SK-N-SH (cell line): Measurements from ENCODE around the gene PLD2. TPM values are rescaled to one million over a fixed set of nuclear protein-coding genes. Genes with fewer than 3 reads are reported as not detected.

Experiments used
- CTCF ChIA-PET: fragments of 300-600, 350-600 bp; formaldehyde crosslinking; extraction: SDS; loops from one replicate; lab custom pipeline; 2021; lab: Yijun Ruan, JAX
- POLR2A ChIA-PET: fragments of 350-600 bp; sonication (Branson Sonifier 250); formaldehyde crosslinking; extraction: SDS; loops from one replicate; lab custom pipeline; 2020; ENCODE audit warnings: antibody characterized with exemption, inconsistent platforms; lab: Yijun Ruan, JAX
- DNase-seq: peaks from one replicate; pipeline ENCODE4 v3.0.0; 2012
- H2AFZ ChIP-seq: fragments of 200-600 bp; sonication (generic); 2 replicates; pipeline ENCODE4 v1.8.1; 2016; ENCODE audit warnings: antibody characterized with exemption, mild to moderate bottlenecking, low read depth
- H3F3A ChIP-seq: fragments of 200-600 bp; sonication (generic); replicated peaks from 2 replicates; pipeline ENCODE3; 2016; ENCODE audit warnings: antibody characterized with exemption, mild to moderate bottlenecking; ENCODE audit not compliant: insufficient read depth
- H3K27ac ChIP-seq, 2 experiments: fragments of 200-500 bp in 1 of 2; fragments of 200-600 bp in 1 of 2; sonication (Bioruptor generic) in 1 of 2; sonication (generic), shearing (Covaris generic) in 1 of 2; 2 replicates each; pipeline versions ENCODE4 v1.5.1 to v1.6.1; 2014 to 2016; ENCODE audit warnings: low read depth in 2 of 2, inconsistent platforms in 1 of 2, low read length in 1 of 2, mild to moderate bottlenecking in 1 of 2, mixed read lengths in 1 of 2
- H3K27me3 ChIP-seq: fragments of 200-600 bp; sonication (generic), shearing (Covaris generic); 2 replicates; pipeline ENCODE4 v1.6.1; 2016; ENCODE audit warnings: mixed run types; ENCODE audit not compliant: insufficient read depth
- H3K36me3 ChIP-seq, 2 experiments: fragments of 200-500 bp in 1 of 2; fragments of 200-600 bp in 1 of 2; sonication (Bioruptor generic) in 1 of 2; sonication (generic) in 1 of 2; replicated peaks in 1 of 2; 2 replicates each; pipeline versions ENCODE3 to v1.5.1; 2014 to 2016; ENCODE audit warnings: low read length in 1 of 2, mild to moderate bottlenecking in 1 of 2; ENCODE audit not compliant: insufficient read depth in 2 of 2, control insufficient read depth in 1 of 2
- H3K4me1 ChIP-seq, 2 experiments: fragments of 200-500 bp in 1 of 2; fragments of 200-600 bp in 1 of 2; sonication (Bioruptor generic) in 1 of 2; sonication (generic), shearing (Covaris generic) in 1 of 2; 2 replicates each; pipeline versions ENCODE4 v1.5.1 to v1.6.1; 2014 to 2016; ENCODE audit warnings: low read depth in 1 of 2, low read length in 1 of 2, mixed run types in 1 of 2; ENCODE audit not compliant: insufficient read depth in 2 of 2, control insufficient read depth in 1 of 2
- H3K4me2 ChIP-seq: fragments of 200-600 bp; sonication (generic), shearing (Covaris generic); 2 replicates; pipeline ENCODE4 v1.6.1; 2017; ENCODE audit warnings: mixed run types
- H3K4me3 ChIP-seq, 2 experiments: fragments of 200-500 bp in 1 of 2; fragments of 200-600 bp in 1 of 2; sonication (Bioruptor generic) in 1 of 2; sonication (generic), shearing (Covaris generic) in 1 of 2; 2 replicates each; pipeline versions ENCODE4 v1.5.1 to v1.8.1; 2014 to 2016; ENCODE audit warnings: low read depth in 2 of 2, inconsistent platforms in 1 of 2, low read length in 1 of 2, mild to moderate bottlenecking in 1 of 2, mixed read lengths in 1 of 2, moderate library complexity in 1 of 2
- H3K79me2 ChIP-seq: fragments of 200-600 bp; sonication (generic); 2 replicates; pipeline ENCODE4 v1.8.1; 2017; ENCODE audit warnings: mild to moderate bottlenecking; ENCODE audit not compliant: insufficient read depth
- H3K9ac ChIP-seq: fragments of 200-600 bp; sonication (generic); 2 replicates; pipeline ENCODE4 v1.6.1; 2017; ENCODE audit warnings: mixed run types
- H3K9me2 ChIP-seq: fragments of 200-600 bp; sonication (generic); 2 replicates; pipeline ENCODE4 v1.6.1; 2017; ENCODE audit warnings: mixed run types
- H3K9me3 ChIP-seq: fragments of 200-600 bp; sonication (generic); 2 replicates; pipeline ENCODE4 v1.6.1; 2017; ENCODE audit warnings: mixed run types, mild to moderate bottlenecking, moderate library complexity
- H4K20me1 ChIP-seq: fragments of 200-600 bp; sonication (generic); 2 replicates; pipeline ENCODE4 v1.6.1; 2017; ENCODE audit warnings: mild to moderate bottlenecking, mixed run types; ENCODE audit not compliant: insufficient read depth
- CTCF ChIP-seq: fragments of 200-600 bp; sonication (generic); IDR thresholded peaks from 2 replicates; pipeline ENCODE4 v1.6.1; 2017; ENCODE audit warnings: antibody characterized with exemption, mild to moderate bottlenecking, moderate library complexity
- ELF1 ChIP-seq: IDR thresholded peaks from 2 replicates; pipeline ENCODE4 v1.4.0; 2012
- EP300 ChIP-seq, 2 experiments: IDR thresholded peaks; 2 replicates each; pipeline versions ENCODE4 v1.4.0 to v1.6.1; 2012; ENCODE audit warnings: borderline replicate concordance in 1 of 2, low read depth in 1 of 2, low read length in 1 of 2
- MAX ChIP-seq: IDR thresholded peaks from 2 replicates; pipeline ENCODE4 v1.4.0; 2012; ENCODE audit warnings: low read depth
- MXI1 ChIP-seq: IDR thresholded peaks from 2 replicates; pipeline ENCODE4 v1.6.1; 2012; ENCODE audit warnings: mild to moderate bottlenecking, low read depth, low read length, improper control_type of control experiment
- NFIC ChIP-seq: IDR thresholded peaks from 2 replicates; pipeline ENCODE4 v1.4.0; 2012; ENCODE audit warnings: borderline replicate concordance
- PBX3 ChIP-seq: IDR thresholded peaks from 2 replicates; pipeline ENCODE4; 2012
- POLR2AphosphoS5 ChIP-seq: IDR thresholded peaks from 2 replicates; pipeline ENCODE4 v1.6.1; 2012; ENCODE audit warnings: low read depth, low read length
- RCOR1 ChIP-seq: fragments of 150-350 bp; IDR thresholded peaks from 2 replicates; pipeline ENCODE4 v1.6.1; 2017; ENCODE audit warnings: antibody characterized with exemption, low read length
- REST ChIP-seq: IDR thresholded peaks from 2 replicates; pipeline ENCODE4 v1.6.1; 2012; ENCODE audit warnings: mild to moderate bottlenecking, low read depth, low read length, moderate library complexity
- RXRA ChIP-seq: IDR thresholded peaks from 2 replicates; pipeline ENCODE4 v1.4.0; 2012; ENCODE audit warnings: low read depth, mild to moderate bottlenecking, borderline replicate concordance
- USF2 ChIP-seq: fragments of 150-350 bp; IDR thresholded peaks from 2 replicates; pipeline ENCODE4 v1.6.1; 2017; ENCODE audit warnings: antibody characterized with exemption, low read length, low read depth, borderline replicate concordance
- YY1 ChIP-seq: IDR thresholded peaks from 2 replicates; pipeline ENCODE4 v1.4.0; 2012; ENCODE audit warnings: low read depth, mild to moderate bottlenecking
- WGBS: methylation state at CpG from one replicate; pipeline ENCODE4 v1.1.6; 2017; ENCODE audit warnings: low lambda C conversion rate; 5-methylcytosine and 5-hydroxymethylcytosine counted together
- polyA plus RNA-seq, 3 experiments: library from polyadenylated mRNA; depleted of rRNA; stranded (reverse); fragments of >200 nt; gene quantifications; 2 replicates each; pipeline ENCODE4 v1.2.3, GENCODE V29; 2012

Gene PLD2
- polyA plus RNA-seq, 1 of the 3 experiments (the other 2 are of a cell fraction) = 42.5 TPM

- Histone ChIP-seq H3K4me1 (no peaks in the 10 kb centered on the region), H3K36me3 (peaks cover 0 to 4% of the 10 kb centered on the region in 2 experiments), H3F3A (no peaks in the 10 kb centered on the region), H3K79me2 (no peaks in the 10 kb centered on the region), H3K9ac (no peak overlapping the region), H3K4me2 (no peak overlapping the region), H3K27me3 (no peaks in the 10 kb centered on the region), H4K20me1 (no peaks in the 10 kb centered on the region), H3K4me3 (no peak overlapping the region), H3K27ac (no peak overlapping the region), H2AFZ (no peak overlapping the region), H3K9me3 (no peaks in the 10 kb centered on the region)
- DNase-seq = no peak
- CTCF ChIA-PET = no interaction called here
- POLR2A ChIA-PET = interaction anchor here (1.2 kb wide), 1 partner anchor 16 kb away, joined by 4 read pairs; the partner anchor contains the start of gene PLD2
- WGBS = 100% methylated on average over 1 of the region's 3 CpGs
- TF ChIP-seq RXRA (no peak), POLR2AphosphoS5 (no peak), NFIC (no peak), CTCF (no peak), MAX (no peak), MXI1 (no peak), USF2 (no peak), EP300 (IDR thresholded peaks at IDR 0.05; ENCODE audit: borderline replicate concordance in 1 of 2, low read depth in 1 of 2, low read length in 1 of 2) (no peak), PBX3 (no peak), ELF1 (no peak)
- TF ChIP-seq, all 33 proteins: peak for 0
- H3K9me2 ChIP-seq = no peaks in the 10 kb centered on the region
These were observed 15.9 kb downstream of the PLD2 start for GRCh38 chr17:4822835-4823234.

- Histone ChIP-seq H3F3A (no peaks in the 10 kb centered on the region), H3K79me2 (no peaks in the 10 kb centered on the region), H3K4me3 (no peak overlapping the region), H3K9me3 (no peaks in the 10 kb centered on the region), H2AFZ (no peak overlapping the region), H3K9ac (no peak overlapping the region), H4K20me1 (no peaks in the 10 kb centered on the region), H3K4me1 (no peaks in the 10 kb centered on the region), H3K27me3 (no peaks in the 10 kb centered on the region), H3K27ac (no peak overlapping the region), H3K36me3 (peaks cover 0 to 4% of the 10 kb centered on the region in 2 experiments), H3K4me2 (no peak overlapping the region)
- DNase-seq = no peak
- POLR2A ChIA-PET = interaction anchor here (0.9 kb wide), 1 partner anchor 35 kb away, joined by 3 read pairs; no protein-coding TSS in a partner anchor
- TF ChIP-seq POLR2AphosphoS5 = no peak
- no peak for TF ChIP-seq EP300 (IDR thresholded peaks at IDR 0.05; ENCODE audit: borderline replicate concordance in 1 of 2, low read depth in 1 of 2, low read length in 1 of 2)
- no peak for TF ChIP-seq YY1
- no peak for TF ChIP-seq MXI1
- no peak for TF ChIP-seq MAX
- no peak for TF ChIP-seq RCOR1
- no peak for TF ChIP-seq REST
- TF ChIP-seq, all 33 proteins: peak for 0
- CTCF ChIA-PET = interaction anchor here (0.5 kb wide), 1 partner anchor 58 kb away, joined by 3 read pairs; no protein-coding TSS in a partner anchor
- no peaks in the 10 kb centered on the region for H3K9me2 ChIP-seq
- WGBS = 88% methylated on average over 12 of the region's 12 CpGs
These were observed 16.6 kb downstream of the PLD2 start for GRCh38 chr17:4823373-4824089.
